PC-9 (cell line): Measurements from ENCODE around the gene MAK.

ENCODE experiments used
- CTCF ChIP-seq: fragments of 200-600 bp; sonication (generic); conservative IDR thresholded peaks from 2 replicates; pipeline ENCODE4 v1.6.1; 2017; ENCODE audit warnings: mixed run types, antibody characterized with exemption, mild to moderate bottlenecking, moderate library complexity
- EZH2 ChIP-seq: fragments of 200-600 bp; sonication (generic); IDR thresholded peaks from 2 replicates; pipeline ENCODE4 v1.8.0; 2017; ENCODE audit warnings: antibody characterized with exemption, low read depth

- no peak for TF ChIP-seq EZH2
- no peak for TF ChIP-seq CTCF
Measured at GRCh38 chr6:10719296-10719963, 118.9 kb downstream of the MAK start.
